NCI-H748 (cell line): Measurements from ENCODE around the gene FAM131A.

Experiments
- DNase-seq: peaks from one replicate; lab custom pipeline; 2025; ENCODE audit not compliant: unreplicated experiment; lab: John Stamatoyannopoulos, UW

The FAM131A gene

GRCh38 chr3:184337399-184337714 lies at the start of gene FAM131A:
FAM131A (plus strand) TSS chr3:184337600; CDS start chr3:184337631, 31 bp downstream.
- DNase-seq: no peak

GRCh38 chr3:184289426-184289938 lies 47.9 kb upstream of the FAM131A start:
- peak; percentile 50 for DNase-seq

GRCh38 chr3:184290331-184290730 lies 47.1 kb upstream of the FAM131A start:
- DNase-seq: no peak

- no peak for DNase-seq
Measured at GRCh38 chr3:184291044-184291737, 46.2 kb upstream of the FAM131A start.

GRCh38 chr3:184291738-184292445 lies 45.5 kb upstream of the FAM131A start:
- no peak for DNase-seq

GRCh38 chr3:184295771-184296170 lies 41.6 kb upstream of the FAM131A start:
- no peak for DNase-seq

GRCh38 chr3:184296616-184297015 lies 40.8 kb upstream of the FAM131A start:
- DNase-seq: no peak

- DNase-seq: peak; percentile 94
Measured at GRCh38 chr3:184298759-184299487, 38.5 kb upstream of the FAM131A start, which contains the start of gene PSMD2. PSMD2 (plus strand) TSS chr3:184299241; CDS start chr3:184299267, 26 bp downstream.

- no peak for DNase-seq
Measured at GRCh38 chr3:184299488-184300377, 37.7 kb upstream of the FAM131A start.

- DNase-seq: no peak
Measured at GRCh38 chr3:184300378-184300720, 37.1 kb upstream of the FAM131A start.

- no peak for DNase-seq
Measured at GRCh38 chr3:184305577-184305976, 31.8 kb upstream of the FAM131A start.

- no peak for DNase-seq
Measured at GRCh38 chr3:184306341-184306972, 30.9 kb upstream of the FAM131A start.

- no peak for DNase-seq
Measured at GRCh38 chr3:184307915-184308314, 29.5 kb upstream of the FAM131A start.

- no peak for DNase-seq
Measured at GRCh38 chr3:184308744-184309143, 28.7 kb upstream of the FAM131A start.

- no peak for DNase-seq
Measured at GRCh38 chr3:184311633-184312032, 25.8 kb upstream of the FAM131A start.

GRCh38 chr3:184314363-184314699 lies 23.1 kb upstream of the FAM131A start, which contains the start of gene EIF4G1:
EIF4G1 (plus strand) TSS chr3:184314606; CDS start chr3:184315797, 1,191 bp downstream.
- DNase-seq: peak; percentile 91

GRCh38 chr3:184314700-184315542 lies 22.5 kb upstream of the FAM131A start:
- DNase-seq: peak; percentile 58

GRCh38 chr3:184315543-184315867 lies 21.9 kb upstream of the FAM131A start:
- DNase-seq: no peak

- no peak for DNase-seq
Measured at GRCh38 chr3:184315871-184316661, 21.3 kb upstream of the FAM131A start.
